Endothelial cell of umbilical vein (primary cell): ENCODE results near the gene PLEKHH2. TPM values are rescaled to one million over a fixed set of nuclear protein-coding genes. Genes with fewer than 3 reads are reported as not detected.

Experiments used
- BruUV-seq: library from RNA; stranded (reverse); fragments of 400-500 nt; replicated peaks from 2 replicates; lab custom pipeline; 2021; lab: Mats Ljungman, UMichigan
- CTCF ChIA-PET: fragments of 300-600, 350-600 bp; sonication (Branson Sonifier 250); formaldehyde crosslinking; loops from one replicate; lab custom pipeline; 2021; ENCODE audit warnings: antibody characterized with exemption, inconsistent platforms; lab: Charles Lee
- POLR2A ChIA-PET: fragments of 300-600, 350-600 bp; sonication (Branson Sonifier 250); formaldehyde crosslinking; loops from one replicate; lab custom pipeline; 2021; ENCODE audit warnings: antibody characterized with exemption, inconsistent platforms; lab: Charles Lee
- DNase-seq: peaks from one replicate; pipeline ENCODE4 v3.0.0-alpha.2; 2011; ENCODE audit warnings: low read depth, low spot score
- FAIRE-seq: peaks from 2 replicates; lab custom pipeline; 2011; peaks lifted over from hg19 to GRCh38; lab: Jason Lieb, UNC
- H2AFZ ChIP-seq: 2 replicates; pipeline ENCODE4 v1.6.0; 2012; ENCODE audit warnings: low read depth, low read length, control low read depth, inconsistent platforms
- H3K27ac ChIP-seq: 2 replicates; pipeline ENCODE4 v1.5.1; 2011; ENCODE audit warnings: low read depth, mild to moderate bottlenecking, control low read depth, low read length, moderate library complexity; ENCODE audit not compliant: insufficient read depth
- H3K27me3 ChIP-seq, 2 experiments: 2 replicates each; pipeline versions ENCODE4 v1.6.0 to v1.6.1; 2011; ENCODE audit warnings: low read length in 2 of 2, mixed read lengths in 1 of 2; ENCODE audit not compliant: control insufficient read depth in 2 of 2, insufficient read depth in 2 of 2
- H3K36me3 ChIP-seq, 2 experiments: 2 replicates in 1 of 2; 3 replicates in 1 of 2; pipeline ENCODE4 v1.5.1; 2011; ENCODE audit warnings: low read length in 2 of 2, mild to moderate bottlenecking in 1 of 2, moderate library complexity in 1 of 2; ENCODE audit not compliant: control insufficient read depth in 2 of 2, insufficient read depth in 2 of 2; ENCODE audit errors: extremely low read depth in 1 of 2
- H3K4me1 ChIP-seq: 3 replicates; pipeline ENCODE4 v1.5.1; 2011; ENCODE audit warnings: mild to moderate bottlenecking, low read length; ENCODE audit not compliant: control insufficient read depth, insufficient read depth; ENCODE audit errors: extremely low read depth
- H3K4me2 ChIP-seq: 2 replicates; pipeline ENCODE4 v1.6.1; 2011; ENCODE audit warnings: low read length, control low read depth, mixed read lengths; ENCODE audit not compliant: insufficient read depth
- H3K4me3 ChIP-seq, 3 experiments: fragments of 200-600 bp in 1 of 3; sonication (generic), shearing (Covaris generic) in 1 of 3; replicated peaks in 1 of 3; 2 replicates each; pipeline ENCODE4 v1.5.1; 2011 to 2016; ENCODE audit warnings: control low read depth in 3 of 3, low read length in 3 of 3, mild to moderate bottlenecking in 2 of 3, inconsistent platforms in 1 of 3, low read depth in 1 of 3, moderate library complexity in 1 of 3; ENCODE audit not compliant: insufficient read depth in 1 of 3
- H3K79me2 ChIP-seq: 2 replicates; pipeline ENCODE4 v1.6.0; 2012; ENCODE audit warnings: low read length, inconsistent platforms; ENCODE audit not compliant: control insufficient read depth, insufficient read depth
- H3K9ac ChIP-seq: replicated peaks from 2 replicates; pipeline ENCODE3; 2011; ENCODE audit warnings: low read length, control low read depth; ENCODE audit not compliant: insufficient read depth; ENCODE audit errors: extremely low read depth
- H3K9me1 ChIP-seq: replicated peaks from 3 replicates; pipeline ENCODE4 v1.6.0; 2011; ENCODE audit warnings: mild to moderate bottlenecking, low read length; ENCODE audit not compliant: control insufficient read depth, insufficient read depth; ENCODE audit errors: extremely low read depth
- H3K9me3 ChIP-seq: replicated peaks from 2 replicates; pipeline ENCODE4 v1.5.1; 2012; ENCODE audit warnings: low read length, inconsistent platforms; ENCODE audit not compliant: control insufficient read depth, insufficient read depth
- H4K20me1 ChIP-seq: replicated peaks from 2 replicates; pipeline ENCODE3; 2011; ENCODE audit warnings: mild to moderate bottlenecking, low read length; ENCODE audit not compliant: control insufficient read depth, insufficient read depth; ENCODE audit errors: extremely low read depth
- CTCF ChIP-seq, 2 donors: IDR thresholded peaks; 1 replicate in 1 of 2; 2 replicates in 1 of 2; pipeline ENCODE4 v1.5.1; 2011; ENCODE audit warnings: low read length in 2 of 2, mild to moderate bottlenecking in 2 of 2, moderate library complexity in 2 of 2, control low read depth in 1 of 2, inconsistent platforms in 1 of 2, low read depth in 1 of 2; ENCODE audit not compliant: insufficient read depth in 1 of 2; ENCODE audit errors: extremely low read depth in 1 of 2
- EZH2 ChIP-seq: IDR thresholded peaks from 2 replicates; pipeline ENCODE4 v1.6.1; 2012; ENCODE audit warnings: borderline replicate concordance, low read depth, mild to moderate bottlenecking, moderate library complexity, low read length, inconsistent platforms; ENCODE audit not compliant: severe bottlenecking
- FOS ChIP-seq: IDR thresholded peaks from 2 replicates; pipeline ENCODE4 v1.6.1; 2011; ENCODE audit warnings: mild to moderate bottlenecking, low read length, moderate library complexity, borderline replicate concordance; ENCODE audit not compliant: insufficient read depth
- GATA2 ChIP-seq: IDR thresholded peaks from 2 replicates; pipeline ENCODE4 v1.7.0; 2011; ENCODE audit warnings: low read depth, mild to moderate bottlenecking, moderate library complexity, mixed read lengths, low read length; ENCODE audit not compliant: insufficient read length, insufficient read depth
- JUN ChIP-seq: IDR thresholded peaks from 2 replicates; pipeline ENCODE4 v1.6.1; 2011; ENCODE audit warnings: borderline replicate concordance, low read depth; ENCODE audit not compliant: insufficient read length, insufficient read depth
- MAX ChIP-seq: IDR thresholded peaks from 2 replicates; pipeline ENCODE4 v1.6.1; 2011; ENCODE audit not compliant: insufficient read depth, insufficient read length
- MYC ChIP-seq: IDR thresholded peaks from one replicate; pipeline ENCODE4 v1.6.1; 2011; ENCODE audit warnings: mild to moderate bottlenecking, low read depth, low read length
- POLR2A ChIP-seq: IDR thresholded peaks from 2 replicates; pipeline ENCODE4 v1.6.1; 2012; ENCODE audit warnings: low read depth, mild to moderate bottlenecking, control low read depth, low read length
- POLR2AphosphoS5 ChIP-seq: IDR thresholded peaks from 2 replicates; pipeline ENCODE4 v1.6.1; 2012; ENCODE audit warnings: low read depth, mild to moderate bottlenecking, control low read depth, low read length, moderate library complexity; ENCODE audit not compliant: insufficient read depth
- dilution Hi-C: fragments of 300-500 bp; cut with MboI; formaldehyde crosslinking; loops from one replicate; pipeline ENCODE4 v1.15.0; 2019; ENCODE audit warnings: low sequenced_read_pairs; ENCODE audit not compliant: extremely low pct_ligation_motif_present
- intact Hi-C: fragments of 100-400 bp; cut with micrococcal nuclease; formaldehyde crosslinking; loops from one replicate; pipeline ENCODE4 v1.10.0; 2022
- polyA plus RNA-seq, 4 experiments: library from polyadenylated mRNA; depleted of rRNA in 3 of 4; stranded (reverse) in 3 of 4; unstranded in 1 of 4; fragments of >200 nt; gene quantifications; 2 replicates each; pipeline versions ENCODE4 v1.2.1 to v1.2.3, GENCODE V29; 2011 to 2012; ENCODE audit warnings: missing spikeins in 1 of 4
- total RNA-seq: library from RNA; stranded (reverse); gene quantifications from 2 replicates; pipeline ENCODE4 v1.2.3, GENCODE V29; 2021

PLEKHH2 gene
- total and polyA plus RNA-seq, 2 donors (not counting 3 experiments of a cell fraction or from before 2014, with no cell fraction given), result 0.41 to 0.58 TPM

GRCh38 chr2:43701111-43701510, 64.1 kb downstream of the PLEKHH2 start:
- Histone ChIP-seq H3K27ac (no peak overlapping the region), H3K4me3 (no peak overlapping the region), H3K9ac (no peak overlapping the region), H4K20me1 (no peaks in the 10 kb centered on the region), H3K9me1 (no peaks in the 10 kb centered on the region), H3K36me3 (no peaks in the 10 kb centered on the region), H3K4me1 (no peaks in the 10 kb centered on the region), H3K9me3 (no peaks in the 10 kb centered on the region), H3K79me2 (no peaks in the 10 kb centered on the region), H3K27me3 (no peaks in the 10 kb centered on the region), H3K4me2 (no peak overlapping the region), H2AFZ (no peak overlapping the region)
- no peak for FAIRE-seq
- TF ChIP-seq CTCF (IDR thresholded peaks at IDR 0.05; ENCODE audit: extremely low read depth in 1 of 2, insufficient read depth in 1 of 2, low read depth in 1 of 2, low read length in 2 of 2) (no peak), MAX (no peak), JUN (no peak), POLR2A (no peak), POLR2AphosphoS5 (no peak), MYC (no peak), GATA2 (no peak), FOS (no peak), EZH2 (no peak)
- DNase-seq, result no peak
- ChIA-PET CTCF (interaction anchor here (0.9 kb wide), 1 partner anchor 24 kb away, joined by 3 read pairs; no protein-coding TSS in a partner anchor), POLR2A (no interaction called here)
- no TSS peak for BruUV-seq
- dilution Hi-C loops (no loop called here), intact Hi-C loops (no loop called here)
